ENCODE results near the gene AMFR.

GRCh38 chr16:56450986-56451752 lies 25.8 kb upstream of the AMFR start, which contains the start of the genes NUDT21 and OGFOD1:
- TF ChIP-seq CTCF (conservative IDR thresholded peaks at IDR 0.05; ENCODE audit: low read depth, low read length) (no peak), EZH2 (IDR thresholded peaks at IDR 0.05; ENCODE audit: borderline replicate concordance, low read depth, low read length, poor library complexity, severe bottlenecking) (no peak)
